GM12878 (cell line): ENCODE results near the gene SMARCC2. TPM values are rescaled to one million over a fixed set of nuclear protein-coding genes. Genes with fewer than 3 reads are reported as not detected.
A peak's percentile ranks its signal among the peaks of the same experiment; 100 is the strongest.

Source experiments
- ATAC-seq: fragments of 200-7000 bp; cut with Tn5 transposase; 3 replicates; pipeline ENCODE4 v1.9.1; 2020; ENCODE audit warnings: mild to moderate bottlenecking, moderate library complexity
- BruUV-seq: library from RNA; stranded (reverse); fragments of 400-500 nt; replicated peaks from 2 replicates; lab custom pipeline; 2021; lab: Mats Ljungman, UMichigan
- CTCF ChIA-PET: fragments of 300-600 bp; sonication (Branson Sonifier 250); formaldehyde crosslinking; extraction: SDS; loops from one replicate; lab custom pipeline; 2021; ENCODE audit warnings: inconsistent platforms; lab: Yijun Ruan, JAX
- POLR2A ChIA-PET: fragments of 350-600 bp; formaldehyde crosslinking; extraction: SDS; loops from one replicate; lab custom pipeline; 2021; ENCODE audit warnings: inconsistent platforms; lab: Charles Lee
- RAD21 ChIA-PET: fragments of 300-600 bp; sonication (Branson Sonifier 250); formaldehyde crosslinking; loops from one replicate; lab custom pipeline; 2023; ENCODE audit warnings: antibody characterized with exemption; ENCODE audit not compliant: unreplicated experiment; lab: Charles Lee
- SMC1A ChIA-PET: fragments of 300-600 bp; sonication (Branson Sonifier 250); formaldehyde crosslinking; loops from one replicate; lab custom pipeline; 2023; ENCODE audit not compliant: unreplicated experiment, uncharacterized antibody; lab: Charles Lee
- DNase-seq: peaks from one replicate; pipeline ENCODE4 v3.0.0-alpha.2; 2011; ENCODE audit warnings: low read depth, low spot score
- FAIRE-seq: peaks from 3 replicates; lab custom pipeline; 2011; peaks lifted over from hg19 to GRCh38; lab: Jason Lieb, UNC
- H2AFZ ChIP-seq: 2 replicates; pipeline ENCODE4 v1.6.0; 2011; ENCODE audit warnings: low read depth, low read length, control low read depth; ENCODE audit not compliant: control insufficient read depth
- H3K27ac ChIP-seq: 2 replicates; pipeline ENCODE4 v1.5.1; 2011; ENCODE audit warnings: control low read depth; ENCODE audit not compliant: control insufficient read depth, insufficient read depth
- H3K27me3 ChIP-seq, 2 experiments: replicated peaks in 1 of 2; 2 replicates each; pipeline versions ENCODE4 v1.6.0 to v1.6.1; 2011; ENCODE audit warnings: low read length in 1 of 2; ENCODE audit not compliant: control insufficient read depth in 2 of 2, insufficient read depth in 2 of 2
- H3K36me3 ChIP-seq, 2 experiments: 2 replicates each; pipeline ENCODE4 v1.5.1; 2011; ENCODE audit warnings: low read length in 1 of 2; ENCODE audit not compliant: control insufficient read depth in 2 of 2, insufficient read depth in 2 of 2
- H3K4me1 ChIP-seq: 2 replicates; pipeline ENCODE4 v1.6.1; 2011; ENCODE audit warnings: mild to moderate bottlenecking, low read length, moderate library complexity, mixed read lengths; ENCODE audit not compliant: control insufficient read depth, insufficient read depth
- H3K4me2 ChIP-seq: 2 replicates; pipeline ENCODE4 v1.6.0; 2011; ENCODE audit warnings: control low read depth; ENCODE audit not compliant: control insufficient read depth, insufficient read depth
- H3K4me3 ChIP-seq: fragments of 200-600 bp; sonication (generic); 2 replicates; pipeline ENCODE4 v1.5.1; 2016
- H3K79me2 ChIP-seq: 2 replicates; pipeline ENCODE4 v1.6.0; 2011; ENCODE audit warnings: low read length; ENCODE audit not compliant: control insufficient read depth, insufficient read depth
- H3K9ac ChIP-seq: 2 replicates; pipeline ENCODE4 v1.8.0; 2011; ENCODE audit warnings: low read length, control low read depth, mixed read lengths; ENCODE audit not compliant: control insufficient read depth, insufficient read depth
- H3K9me3 ChIP-seq: replicated peaks from 3 replicates; pipeline ENCODE4 v1.5.1; 2011; ENCODE audit warnings: mild to moderate bottlenecking, low read length; ENCODE audit not compliant: control insufficient read depth, insufficient read depth
- H4K20me1 ChIP-seq: 2 replicates; pipeline ENCODE4 v1.6.0; 2011; ENCODE audit not compliant: control insufficient read depth, insufficient read depth
- RFX5 ChIP-seq: IDR thresholded peaks from 2 replicates; pipeline ENCODE4 v1.6.1; 2011; ENCODE audit warnings: low read depth, low read length, improper control_type of control experiment
- RUNX3 ChIP-seq: IDR thresholded peaks from 2 replicates; pipeline ENCODE4 v1.6.1; 2012; ENCODE audit warnings: low read length, inconsistent platforms
- WGBS: methylation state at CpG from one replicate; pipeline ENCODE4 v1.1.6; 2016; ENCODE audit warnings: low lambda C conversion rate; ENCODE audit not compliant: insufficient replicate concordance, insufficient coverage; ENCODE audit errors: missing lambda C conversion rate; 5-methylcytosine and 5-hydroxymethylcytosine counted together
- in situ Hi-C: fragments of 300-500 bp; cut with MboI; formaldehyde crosslinking; loops from 9 replicates; pipeline ENCODE4 v1.14.3; 2018; ENCODE audit warnings: mixed read lengths
- intact Hi-C: fragments of 100-400 bp; cut with micrococcal nuclease; formaldehyde crosslinking; loops from one replicate; pipeline ENCODE4 v1.14.2; 2022; ENCODE audit not compliant: unreplicated experiment
- polyA plus RNA-seq, 11 experiments: library from polyadenylated mRNA; depleted of rRNA in 4 of 11; unstranded in 6 of 11; stranded (reverse) in 5 of 11; fragments of >200 nt; fragmentation: Nextera tagmentation in 4 of 11; fragmentation: Illumina TruSeq in 1 of 11; extraction: Ambion mirVana in 4 of 11; extraction: Trizol in 1 of 11; gene quantifications; 1 replicate in 1 of 11; 2 replicates in 10 of 11; pipeline versions ENCODE4 v1.2.1 to v1.2.3, GENCODE V29; 2011 to 2016; ENCODE audit warnings: inconsistent platforms in 2 of 11, missing spikeins in 2 of 11, low read depth in 1 of 11
- total RNA-seq, 4 experiments: library from RNA; depleted of rRNA in 3 of 4; stranded (reverse); fragments of >200 nt in 3 of 4; fragmentation: Illumina TruSeq in 1 of 4; extraction: Trizol in 1 of 4; gene quantifications; 2 replicates each; pipeline versions ENCODE4 v1.2.1 to v1.2.3, GENCODE V29; 2013 to 2021

The SMARCC2 gene
- total and polyA plus RNA-seq, 10 of the 15 experiments (the other 5 are each of a cell fraction or from before 2014, with no cell fraction given) = 13.6 to 71.2 (median 42.3) TPM

DNA sequence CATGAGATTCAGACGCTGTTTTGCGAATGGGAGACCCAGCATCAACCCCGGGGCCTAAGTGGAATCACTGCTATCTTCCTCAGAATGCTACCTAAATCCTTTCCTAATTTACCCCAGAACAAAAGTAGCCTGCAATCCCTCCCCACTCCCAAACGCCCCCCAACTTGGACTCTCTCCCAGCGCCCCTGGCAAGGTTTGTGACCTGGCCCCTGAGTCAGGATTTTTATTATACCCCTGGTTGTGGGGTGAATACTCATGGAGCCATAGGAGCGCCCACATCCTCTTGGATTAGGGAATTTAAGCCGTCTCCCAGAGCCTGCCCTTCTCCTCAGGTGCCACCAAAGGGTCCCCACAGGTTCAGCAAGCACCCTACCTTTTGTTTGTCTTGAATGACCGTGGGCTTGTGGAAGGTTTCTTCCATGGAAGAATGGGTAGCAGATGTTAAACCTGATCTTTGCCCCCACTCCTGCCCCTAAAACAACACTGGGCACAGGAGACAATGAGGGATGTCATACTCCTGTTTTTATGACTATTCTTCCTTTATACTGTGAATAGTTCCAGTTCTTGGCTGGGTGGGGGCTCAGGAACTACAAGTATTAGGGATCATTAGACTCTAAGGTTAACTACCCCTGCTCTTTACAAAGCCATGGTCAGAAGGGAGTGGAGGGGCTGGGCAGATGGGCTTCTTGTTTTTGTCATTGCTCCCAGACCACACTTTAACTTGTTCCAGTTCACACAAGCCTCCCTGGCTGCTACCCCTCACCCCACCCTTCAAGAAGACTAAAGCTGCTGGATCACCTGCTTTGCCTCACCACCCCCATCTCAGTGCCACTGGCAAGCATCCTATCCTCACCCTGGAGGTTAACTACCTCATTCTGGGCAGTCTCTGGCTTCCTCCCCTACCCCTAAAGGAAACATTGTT is 36.3 kb downstream of the SMARCC2 start:
- H3K27ac ChIP-seq = peak overlapping the region; percentile 61
- TF ChIP-seq RFX5 (0 out of 2 replicates have a peak, but pooled peaks have one; percentile 8), RUNX3 (no peak)
- CTCF ChIA-PET = interaction anchor here (1.2 kb wide), 1 partner anchor 10 kb away, joined by 3 read pairs; no protein-coding TSS in a partner anchor
- no peaks in the 10 kb centered on the region for H3K27me3 ChIP-seq
- POLR2A ChIA-PET = interaction anchor here (1.7 kb wide), 1 partner anchor 25 kb away, joined by 5 read pairs; the partner anchor contains the start of gene ESYT1
- DNase-seq = no peak
- under 1% methylated on average over 8 of the region's 8 CpGs for WGBS
- RAD21 ChIA-PET = no interaction called here
- in situ Hi-C loops = no loop called here
- no peaks in the 10 kb centered on the region for H4K20me1 ChIP-seq
- ATAC-seq = no peak
- FAIRE-seq = no peak
- peaks cover 24% of the 10 kb centered on the region for H3K79me2 ChIP-seq
- peak overlapping the region; percentile 88 for H2AFZ ChIP-seq
- intact Hi-C loops = loop anchor here (1.0 to 5.0 kb wide), 2 partner anchors 27 to 36 kb away; partner anchors contain the start of genes RPL41 and ZC3H10
- H3K36me3 ChIP-seq = peaks cover 0 to 4% of the 10 kb centered on the region in 2 experiments; a peak in 1 of 4 replicates
- H3K4me2 ChIP-seq = peak overlapping the region; percentile 96
- SMC1A ChIA-PET = no interaction called here
- H3K9me3 ChIP-seq = no peaks in the 10 kb centered on the region
- peaks cover 17% of the 10 kb centered on the region for H3K4me1 ChIP-seq
- H3K9ac ChIP-seq = peak overlapping the region; percentile 95
- H3K4me3 ChIP-seq = peak overlapping the region; percentile 84
- BruUV-seq = TSS peak; percentile 87
